Fibroblast of the conjunctiva (primary cell): ENCODE measurements around the gene IRF7.

Experiments
- DNase-seq: peaks from one replicate; pipeline ENCODE4 v3.0.0-alpha.2; 2010; ENCODE audit warnings: low read depth

Gene IRF7

DNA sequence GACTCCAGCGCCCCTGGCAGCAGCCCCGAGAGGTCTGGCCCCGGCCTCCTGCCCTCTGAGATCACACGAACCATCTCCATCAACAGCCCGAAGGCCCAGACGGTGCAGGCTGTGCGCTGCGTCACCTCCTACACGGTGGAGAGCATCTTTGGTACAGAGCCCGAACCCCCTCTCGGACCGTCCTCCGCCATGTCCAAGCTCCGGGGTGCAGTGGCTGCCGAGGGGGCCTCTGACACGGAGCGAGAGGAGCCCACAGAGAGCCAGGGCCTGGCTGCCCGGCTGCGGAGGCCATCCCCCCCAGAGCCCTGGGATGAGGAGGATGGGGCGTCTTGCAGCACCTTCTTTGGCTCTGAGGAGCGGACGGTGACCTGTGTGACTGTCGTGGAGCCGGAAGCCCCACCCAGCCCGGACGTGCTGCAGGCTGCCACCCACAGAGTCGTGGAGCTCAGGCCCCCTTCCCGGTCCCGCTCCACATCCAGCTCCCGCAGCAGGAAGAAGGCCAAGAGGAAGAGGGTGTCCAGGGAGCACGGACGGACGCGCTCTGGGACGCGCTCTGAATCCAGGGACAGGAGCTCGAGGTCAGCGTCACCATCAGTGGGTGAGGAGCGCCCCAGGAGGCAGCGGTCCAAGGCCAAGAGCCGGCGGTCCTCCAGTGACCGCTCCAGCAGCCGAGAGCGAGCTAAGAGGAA is 7.6 kb downstream of the IRF7 start:
- no peak for DNase-seq

DNA sequence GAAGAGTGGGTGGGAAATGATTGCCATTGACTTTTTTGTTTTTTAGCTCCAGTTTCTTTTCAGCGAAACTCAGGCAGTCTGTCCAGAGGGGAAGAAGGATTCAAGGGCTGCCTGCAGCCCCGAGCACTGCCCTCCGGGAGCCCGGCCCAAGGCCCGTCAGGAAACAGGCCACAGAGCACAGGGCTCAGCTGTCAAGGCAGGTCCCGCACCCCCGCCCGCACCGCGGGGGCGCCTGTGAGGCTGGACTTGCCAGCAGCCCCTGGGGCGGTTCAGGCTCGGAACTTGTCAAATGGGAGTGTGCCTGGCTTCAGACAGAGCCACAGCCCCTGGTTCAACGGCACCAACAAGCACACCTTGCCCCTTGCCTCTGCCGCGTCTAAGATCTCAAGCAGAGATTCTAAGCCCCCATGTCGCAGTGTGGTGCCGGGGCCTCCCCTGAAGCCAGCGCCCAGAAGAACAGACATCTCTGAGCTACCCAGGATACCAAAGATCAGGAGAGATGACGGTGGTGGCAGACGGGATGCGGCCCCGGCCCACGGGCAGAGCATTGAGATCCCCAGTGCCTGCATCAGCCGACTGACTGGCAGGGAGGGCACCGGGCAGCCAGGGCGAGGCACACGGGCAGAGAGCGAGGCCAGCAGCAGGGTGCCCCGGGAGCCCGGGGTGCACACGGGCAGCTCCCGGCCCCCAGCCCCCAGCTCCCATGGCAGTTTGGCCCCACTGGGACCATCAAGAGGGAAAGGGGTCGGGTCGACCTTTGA is 8.6 kb downstream of the IRF7 start:
- no peak for DNase-seq

DNA sequence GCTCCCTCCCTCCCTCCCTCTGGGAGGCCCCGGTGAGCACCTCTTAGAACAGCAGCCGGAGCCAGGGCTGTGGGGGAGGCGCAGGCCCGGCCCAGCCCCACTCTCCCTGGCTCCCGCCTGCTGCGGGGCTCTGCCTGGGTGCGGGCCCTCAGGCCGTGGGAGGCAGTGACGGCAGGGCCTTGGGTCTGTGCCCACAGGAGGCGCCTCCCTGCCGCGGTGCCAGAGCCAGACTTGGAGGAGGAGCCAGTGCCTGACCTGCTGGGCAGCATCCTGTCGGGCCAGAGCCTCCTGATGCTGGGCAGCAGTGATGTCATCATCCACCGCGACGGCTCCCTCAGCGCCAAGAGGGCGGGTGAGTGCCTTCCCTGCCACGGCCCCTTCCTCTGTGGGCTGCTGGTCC is 9.5 kb downstream of the IRF7 start:
- peak; percentile 45 for DNase-seq

DNA sequence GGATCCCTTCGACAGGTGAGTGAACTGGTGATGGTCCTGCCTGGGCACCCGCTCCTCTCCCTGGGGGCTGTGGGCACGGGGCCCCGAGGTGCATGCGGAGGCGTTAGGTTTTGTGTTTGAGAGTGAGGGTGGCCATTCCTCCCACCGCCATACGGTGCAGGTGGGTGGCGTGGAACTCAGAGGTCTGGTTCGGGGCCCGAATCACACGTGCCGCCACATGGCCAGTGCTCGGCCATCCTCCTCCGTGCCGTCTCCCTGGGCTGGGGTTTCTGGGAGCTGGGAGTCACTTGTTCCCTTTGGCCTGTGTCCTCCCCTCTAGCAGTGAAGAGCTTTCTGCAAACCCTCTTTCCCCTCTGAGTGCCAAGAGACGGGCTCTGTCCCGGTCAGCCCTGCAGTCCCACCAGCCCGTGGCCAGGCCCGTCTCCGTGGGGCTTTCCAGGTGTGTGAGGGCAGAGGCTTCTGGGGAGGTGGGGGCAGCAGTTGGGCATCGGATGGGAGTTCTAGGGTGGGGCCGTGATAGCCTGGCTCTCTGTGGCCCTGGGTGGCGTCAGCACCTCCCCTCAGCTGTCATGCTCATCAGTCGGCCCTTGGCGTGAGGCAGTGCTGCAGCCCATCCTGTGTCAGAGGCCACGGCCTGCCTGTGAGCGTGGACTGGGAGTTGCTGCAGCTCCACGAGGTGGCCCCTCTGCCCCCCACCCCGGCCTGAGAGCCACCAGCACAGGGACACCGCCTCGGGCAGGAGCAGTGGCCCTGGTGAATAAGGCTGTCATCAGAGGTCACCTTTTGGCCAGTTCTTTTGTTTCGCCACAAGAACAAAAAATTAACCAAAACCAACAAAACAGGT is 10.2 kb downstream of the IRF7 start:
- no peak for DNase-seq

DNA sequence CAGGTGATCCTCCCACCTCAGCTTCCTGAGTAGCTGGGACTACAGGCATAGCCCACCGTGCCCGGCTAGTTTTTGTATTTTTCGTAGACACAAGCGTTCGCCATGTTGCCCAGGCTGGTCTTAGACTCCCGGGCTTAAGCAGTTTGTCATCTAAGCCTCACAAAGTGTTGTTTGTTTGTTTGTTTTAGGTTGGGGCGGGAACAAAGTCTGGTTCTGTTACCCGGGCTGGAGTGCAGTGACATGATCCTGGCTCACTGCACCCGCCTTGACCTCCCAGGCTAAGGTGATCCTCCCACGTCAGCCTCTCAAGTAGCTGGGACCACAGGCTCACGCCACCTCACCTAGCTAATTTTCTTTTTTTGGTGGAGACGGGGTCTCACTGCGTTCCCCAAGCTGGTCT is 12.6 kb downstream of the IRF7 start:
- no peak for DNase-seq

DNA sequence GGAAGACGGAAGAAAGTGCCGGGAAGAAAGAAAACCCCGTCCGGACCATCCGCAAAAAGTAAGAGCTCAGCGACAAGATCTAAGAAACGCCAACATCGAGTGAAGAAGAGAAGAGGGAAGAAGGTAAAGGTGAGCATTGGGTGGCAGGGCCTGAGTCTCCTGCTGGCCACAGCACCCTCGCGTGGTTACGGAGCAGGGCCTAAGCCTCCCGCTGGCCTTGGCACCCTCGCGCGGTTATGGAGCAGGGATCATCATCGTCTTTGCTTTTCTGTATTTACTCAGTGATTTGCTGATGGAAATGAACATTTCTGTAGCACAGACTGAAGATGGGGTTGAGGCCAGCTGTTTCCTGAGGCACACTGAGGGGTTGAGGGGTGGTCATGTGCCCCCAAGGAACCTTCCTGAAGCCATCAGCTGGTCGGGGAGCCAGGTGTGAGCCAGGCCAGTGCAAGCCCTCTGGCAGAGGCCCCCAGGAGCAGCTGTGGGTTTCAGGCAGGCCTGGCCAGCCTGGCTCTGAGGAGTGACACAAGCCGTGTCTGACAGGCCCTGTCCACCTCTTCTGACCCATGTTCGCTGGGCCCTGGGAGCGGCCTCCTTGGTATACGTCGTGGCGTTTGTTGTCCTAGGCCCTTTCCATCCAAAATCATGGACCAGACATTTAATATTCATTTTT is 14.0 kb downstream of the IRF7 start:
- no peak for DNase-seq

DNA sequence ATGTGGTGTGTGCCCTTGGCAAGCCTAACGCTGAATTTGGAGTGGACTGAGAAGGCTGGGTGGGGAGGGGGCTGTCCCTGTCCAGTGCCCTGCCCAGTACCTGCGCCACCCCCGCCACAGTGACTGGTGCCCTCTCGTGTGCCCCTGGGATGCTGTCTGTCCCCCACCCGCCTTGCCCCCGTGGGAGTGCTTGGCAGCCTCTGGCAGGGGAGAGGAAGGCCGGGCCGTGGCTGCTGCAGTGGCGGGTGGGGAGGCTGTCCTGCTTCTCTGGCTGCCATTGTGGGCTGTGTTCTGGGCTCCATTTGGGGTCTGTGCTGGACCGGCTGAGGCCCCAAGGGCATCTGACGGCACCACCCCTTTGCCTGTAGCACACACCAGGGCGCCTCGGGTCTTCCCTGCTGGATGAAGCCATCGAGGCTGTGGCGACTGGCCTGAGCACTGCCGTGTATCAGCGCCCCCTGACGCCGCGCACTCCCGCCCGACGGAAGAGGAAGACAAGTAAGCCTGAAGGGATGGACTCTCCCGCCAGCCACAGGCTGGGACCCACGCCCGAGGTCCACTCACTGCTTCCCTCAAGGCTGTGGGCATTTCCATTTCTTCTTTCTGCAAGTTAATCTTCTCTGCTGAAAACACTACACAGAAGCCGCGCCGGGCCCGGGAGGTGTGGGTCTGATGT is 17.6 kb downstream of the IRF7 start:
- no peak for DNase-seq

DNA sequence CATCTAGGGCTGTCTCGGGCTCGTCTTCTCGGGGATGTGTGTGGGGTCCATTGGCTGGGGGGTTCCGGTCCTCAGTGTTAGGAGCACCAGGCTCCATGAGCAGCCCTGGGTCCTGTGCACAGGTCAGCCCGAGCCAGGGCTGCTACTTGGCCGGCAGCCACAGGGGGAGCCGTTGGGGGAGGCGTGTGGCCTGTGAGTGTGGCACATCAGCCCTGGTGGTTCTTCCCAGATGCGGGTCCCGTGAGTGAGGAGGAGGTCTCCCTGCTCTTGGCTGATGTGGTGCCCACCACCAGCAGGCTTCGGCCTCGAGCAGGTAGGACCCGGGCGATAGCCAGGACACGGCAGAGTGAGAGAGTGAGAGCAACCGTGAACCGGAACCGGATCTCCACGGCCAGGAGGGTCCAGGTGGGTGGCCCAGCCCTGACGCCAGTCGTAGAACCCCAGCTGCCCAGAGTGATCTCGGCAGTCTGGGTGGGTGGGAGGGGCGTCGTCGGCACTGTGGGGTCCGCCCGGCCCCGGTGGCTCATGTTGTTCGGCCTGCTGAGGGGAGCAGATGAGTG is 18.5 kb downstream of the IRF7 start:
- no peak for DNase-seq

DNA sequence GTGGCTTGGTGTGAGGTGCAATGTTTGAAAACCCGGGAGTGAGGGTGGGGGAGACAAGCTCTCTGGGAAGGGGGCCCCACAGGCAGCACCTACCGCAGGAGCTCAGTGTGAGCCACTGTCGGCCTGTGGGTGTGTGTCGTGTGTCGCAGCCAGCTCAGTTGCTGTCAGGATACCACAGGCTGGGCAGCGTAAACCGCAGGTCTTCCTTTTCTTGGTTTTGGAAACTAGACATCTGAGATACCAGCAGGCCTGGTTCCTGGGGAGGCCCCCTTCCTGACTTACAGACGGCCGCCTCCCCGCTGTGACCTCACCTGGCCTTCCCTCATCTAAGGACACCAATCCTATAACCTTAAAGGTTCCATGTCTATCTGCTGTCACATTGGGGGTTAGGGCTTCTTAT is 19.4 kb downstream of the IRF7 start:
- no peak for DNase-seq

DNA sequence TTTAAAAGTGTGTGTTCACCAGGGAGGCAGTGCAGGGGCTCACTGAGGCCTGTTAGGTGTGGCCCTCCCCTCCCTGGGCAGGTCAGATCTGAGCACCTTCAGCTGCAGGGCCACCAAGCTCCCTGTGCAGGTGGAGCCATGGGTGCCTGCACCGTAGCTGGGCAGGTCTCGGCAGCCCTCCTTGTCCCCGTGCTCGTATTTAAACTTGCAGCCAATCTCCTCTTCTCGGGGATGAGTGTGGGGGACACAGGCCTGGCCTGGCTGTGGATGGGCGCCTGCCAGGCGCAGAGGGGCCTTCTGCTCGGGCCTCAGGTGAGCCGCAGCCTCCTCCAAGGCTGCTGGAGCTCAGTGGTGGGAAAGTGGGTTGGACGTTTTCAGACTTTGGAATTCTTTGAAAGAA is 20.4 kb downstream of the IRF7 start:
- DNase-seq = no peak

DNA sequence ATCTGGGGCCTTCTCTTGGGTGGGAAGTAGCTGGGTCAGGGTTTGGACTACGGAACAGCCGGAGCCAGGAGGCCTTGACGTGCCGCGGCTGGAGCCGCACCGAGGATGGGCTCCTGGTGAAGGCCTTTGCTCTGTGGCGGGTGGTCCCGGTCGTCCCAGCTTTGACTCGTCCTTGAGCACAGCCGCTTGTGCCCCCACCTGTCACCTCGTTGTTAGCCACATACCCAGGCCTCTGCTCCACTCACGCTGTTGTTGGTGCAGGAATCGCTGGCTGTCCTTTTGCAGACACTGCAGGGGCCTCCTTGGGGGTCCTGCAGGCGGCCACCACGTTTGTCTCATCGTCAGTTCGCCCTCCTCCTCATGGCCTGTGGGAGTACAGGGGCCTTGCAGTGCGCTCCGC is 22.4 kb downstream of the IRF7 start:
- no peak for DNase-seq

DNA sequence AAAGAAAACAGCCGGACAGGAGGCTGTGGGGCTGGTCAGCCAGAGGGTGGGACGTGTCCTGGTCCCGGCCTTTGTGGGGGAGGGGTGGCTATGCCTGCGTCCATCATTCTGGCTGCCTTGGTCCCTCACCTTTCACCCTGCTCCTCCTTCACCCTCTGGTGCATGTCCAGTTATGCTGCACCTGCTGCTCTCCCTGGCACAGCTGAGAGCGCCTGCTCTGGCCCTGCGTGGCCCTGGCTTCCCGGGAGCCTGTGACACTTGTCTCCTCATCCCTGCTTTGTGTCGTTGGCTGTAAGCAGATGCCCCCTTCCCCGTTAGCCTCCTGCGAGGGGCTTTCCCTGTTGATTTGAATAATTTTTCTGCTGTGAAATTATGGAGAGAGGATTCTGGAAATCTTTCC is 22.8 kb downstream of the IRF7 start:
- no peak for DNase-seq

DNA sequence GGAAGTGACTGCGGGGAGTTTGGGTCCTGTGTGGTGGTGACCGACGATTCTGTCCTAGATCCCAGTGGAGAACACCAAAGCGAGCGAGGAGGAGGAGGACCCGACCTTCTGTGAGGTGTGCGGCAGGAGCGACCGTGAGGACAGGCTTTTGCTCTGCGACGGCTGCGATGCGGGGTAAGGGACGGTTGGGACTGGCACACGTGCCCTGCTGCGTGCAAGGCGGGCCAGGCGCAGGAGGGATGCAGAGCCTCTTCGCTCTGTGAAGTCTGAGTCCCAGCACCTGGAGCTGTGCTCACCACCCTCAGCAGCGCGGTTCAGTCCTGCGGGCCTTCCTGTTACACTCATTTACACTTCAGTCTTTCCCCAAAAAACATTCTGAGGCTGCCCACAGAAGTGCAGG is 23.2 kb downstream of the IRF7 start:
- no peak for DNase-seq

DNA sequence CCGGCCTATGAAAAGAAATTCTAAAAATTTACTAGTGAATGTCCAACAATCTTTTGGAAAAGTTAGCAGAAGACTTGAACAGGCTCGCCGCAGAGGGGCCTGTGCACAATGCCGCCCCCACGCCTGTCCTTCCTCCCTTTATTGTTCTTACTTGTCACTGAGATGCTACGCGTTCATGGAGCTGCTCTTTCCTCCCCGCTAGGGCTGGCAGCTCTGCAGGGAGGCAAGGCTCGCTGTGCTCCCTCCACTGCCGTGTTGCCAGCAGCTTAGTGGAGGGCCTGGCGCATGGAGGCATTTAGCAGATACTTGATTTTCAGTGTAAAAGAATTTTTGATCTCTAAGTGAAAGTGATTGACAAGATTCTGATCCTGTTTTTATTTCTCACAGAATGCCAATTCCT is 24.8 kb downstream of the IRF7 start:
- DNase-seq = no peak

DNA sequence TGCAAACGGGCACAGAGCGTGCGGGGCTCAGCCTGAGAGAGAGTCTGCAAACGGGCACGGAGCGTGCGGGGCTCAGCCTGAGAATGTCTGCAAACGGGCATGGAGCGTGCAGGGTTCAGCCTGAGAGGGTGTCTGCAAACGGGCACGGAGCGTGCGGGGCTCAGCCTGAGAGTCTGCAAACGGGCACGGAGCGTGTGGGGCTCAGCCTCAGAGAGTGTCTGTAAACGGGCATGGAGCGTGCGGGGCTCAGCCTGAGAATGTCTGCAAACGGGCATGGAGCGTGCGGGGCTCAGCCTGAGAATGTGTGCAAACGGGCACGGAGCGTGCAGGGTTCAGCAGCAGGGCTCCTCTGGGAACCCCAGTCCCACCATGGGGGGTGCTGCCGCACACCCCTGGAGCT is 26.0 kb downstream of the IRF7 start:
- DNase-seq = no peak

DNA sequence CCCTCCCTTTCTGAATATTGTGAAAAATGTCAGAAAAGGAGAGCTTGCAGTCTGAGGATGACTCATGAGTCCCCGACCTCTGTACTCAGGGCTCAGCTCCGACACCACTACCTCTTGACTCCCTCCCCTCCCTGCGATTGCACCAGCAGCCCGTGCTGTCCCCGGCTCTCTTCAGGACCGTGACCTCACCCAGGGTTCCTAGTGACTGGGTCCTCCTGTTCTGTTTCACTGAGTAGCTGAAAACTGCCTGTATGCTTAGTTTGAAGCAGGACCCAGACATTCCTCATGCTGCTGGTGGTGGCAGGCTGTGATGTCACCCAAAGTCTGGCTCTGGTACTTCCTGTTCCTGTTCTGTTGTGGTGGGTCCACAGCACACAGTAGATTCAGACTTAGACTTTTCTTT is 27.8 kb downstream of the IRF7 start:
- DNase-seq = no peak

DNA sequence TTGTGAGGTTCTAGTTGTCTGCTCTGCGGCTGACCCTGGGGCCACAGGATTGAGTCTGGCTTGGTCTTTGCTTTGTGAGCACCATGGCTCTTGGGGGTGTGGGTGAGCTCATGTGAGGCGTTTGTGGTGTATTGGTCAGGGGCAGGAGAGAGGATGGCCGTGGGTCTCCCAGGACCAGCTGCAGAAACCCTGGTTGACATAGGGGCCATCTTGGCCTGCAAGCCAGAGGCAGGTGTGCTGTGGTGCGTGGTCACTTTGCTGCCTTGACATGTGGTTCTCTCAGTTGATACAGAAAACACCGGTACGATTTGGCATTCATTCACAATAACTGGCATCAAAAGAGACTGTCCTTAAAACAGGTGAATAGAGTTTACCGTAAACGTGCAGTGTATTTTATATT is 28.2 kb downstream of the IRF7 start:
- DNase-seq = no peak

DNA sequence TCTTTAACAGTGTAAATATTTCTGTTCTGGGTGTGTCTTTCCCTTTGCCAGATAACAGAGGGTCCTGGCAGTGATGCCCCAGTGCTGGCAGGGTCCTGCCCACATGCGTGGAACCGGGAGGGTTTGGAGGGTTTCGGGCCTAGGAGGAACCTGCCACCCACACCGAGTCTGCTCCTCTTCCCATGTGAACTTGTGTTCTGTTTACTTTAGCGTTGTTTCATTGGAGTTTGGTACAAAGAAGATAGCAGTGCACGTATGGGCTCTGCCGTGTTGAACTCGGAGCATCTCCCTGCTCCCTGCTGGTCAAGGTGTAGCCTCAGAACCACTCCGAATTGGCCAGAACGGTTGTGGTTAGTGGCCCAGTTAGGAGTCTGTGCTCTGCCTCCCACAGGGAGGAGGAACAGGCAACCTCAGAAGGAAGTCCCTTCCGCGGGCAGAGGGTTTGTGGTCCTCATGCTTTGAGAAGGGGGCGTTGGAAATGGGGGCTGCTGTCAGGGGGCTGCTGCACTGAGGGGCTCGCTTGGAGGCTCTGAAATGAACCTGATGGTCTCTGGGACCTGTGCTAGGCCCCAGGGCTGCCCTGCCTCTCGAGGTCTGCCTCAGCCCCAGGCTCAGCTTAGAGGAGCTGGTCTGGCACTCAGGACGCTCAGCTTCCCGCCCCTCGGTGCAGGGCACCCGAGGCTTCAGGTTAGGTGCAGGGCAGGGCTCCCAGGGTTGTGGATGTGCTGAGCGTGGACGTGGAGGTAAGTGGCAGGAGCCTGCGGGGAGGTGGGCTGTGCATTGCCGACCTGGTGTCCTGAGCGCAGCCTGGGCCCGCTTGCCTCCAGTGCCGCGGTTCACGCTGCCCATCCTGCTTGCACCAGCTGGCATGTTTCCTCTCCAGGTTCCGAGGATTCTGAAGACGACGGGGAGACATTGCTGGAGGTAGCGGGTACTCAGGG is 29.1 kb downstream of the IRF7 start:
- DNase-seq = no peak

DNA sequence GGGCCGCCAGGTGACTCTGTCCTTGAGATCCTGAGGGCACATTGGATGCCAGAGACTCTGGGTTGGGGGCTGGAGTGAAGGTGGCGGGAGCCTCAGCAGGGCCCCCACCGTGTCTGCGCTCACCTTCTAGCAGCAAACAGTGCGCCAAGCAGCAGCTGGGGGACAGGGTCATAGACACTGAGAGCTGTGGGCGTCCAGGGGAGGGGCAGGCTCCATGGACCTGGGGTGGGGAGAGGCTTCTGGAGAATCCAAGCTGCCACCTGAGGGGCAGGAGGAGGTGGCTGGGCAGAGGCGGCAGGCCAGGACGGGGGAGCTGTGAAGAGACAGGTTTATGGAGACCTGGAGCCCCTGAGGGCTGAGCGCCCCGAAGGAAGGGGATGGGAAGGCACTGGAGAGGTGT is 31.5 kb downstream of the IRF7 start:
- DNase-seq = no peak

DNA sequence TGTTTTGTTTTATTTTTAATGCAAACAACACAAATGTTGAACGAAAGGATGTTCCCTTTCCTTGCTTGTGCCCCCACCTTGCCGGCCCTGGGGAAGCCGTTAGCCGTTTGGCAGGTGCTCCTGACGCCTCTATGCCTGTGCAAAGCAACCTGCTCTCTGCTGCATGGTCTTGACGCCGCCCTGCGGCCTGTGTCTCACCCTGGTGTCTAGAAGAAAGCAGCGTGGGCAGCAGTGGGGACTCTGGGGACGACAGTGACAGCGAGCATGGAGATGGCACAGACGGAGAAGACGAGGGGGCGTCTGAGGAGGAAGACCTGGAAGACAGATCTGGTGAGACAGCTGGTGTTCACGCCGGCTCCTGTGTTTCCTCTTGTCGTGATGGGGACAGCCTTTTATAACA is 34.0 kb downstream of the IRF7 start:
- DNase-seq = no peak
